Activated CD8-positive, alpha-beta memory T cell treated with anti-CD3 and anti-CD28 coated beads, Interleukin-2, amount 50 U/mL, for 4 hours (primary cell): Measurements from ENCODE around the gene TET2.

Source experiments
- DNase-seq: peaks from one replicate; pipeline ENCODE4 v3.0.0-alpha.2; 2020

The TET2 gene

GRCh38 chr4:105145156-105145902 is 1.3 kb upstream of the TET2 start:
- DNase-seq = no peak

- peak; percentile 44 for DNase-seq
These were observed 787 bp upstream of the TET2 start for GRCh38 chr4:105145903-105146275.

GRCh38 chr4:105147016-105147552 is 408 bp downstream of the TET2 start:
- no peak for DNase-seq

- peak; percentile 17 for DNase-seq
These were observed 981 bp downstream of the TET2 start for GRCh38 chr4:105147553-105148161.

- DNase-seq = no peak
These were observed 1.7 kb downstream of the TET2 start for GRCh38 chr4:105148356-105148755.

GRCh38 chr4:105148776-105149175 is 2.1 kb downstream of the TET2 start:
- DNase-seq = no peak

- no peak for DNase-seq
These were observed 3.1 kb downstream of the TET2 start for GRCh38 chr4:105149771-105150170.

GRCh38 chr4:105150503-105150902 is 3.8 kb downstream of the TET2 start:
- no peak for DNase-seq

GRCh38 chr4:105153749-105154148 is 7.1 kb downstream of the TET2 start:
- no peak for DNase-seq

- no peak for DNase-seq
These were observed 7.9 kb downstream of the TET2 start for GRCh38 chr4:105154576-105154975.

- no peak for DNase-seq
These were observed 8.8 kb downstream of the TET2 start for GRCh38 chr4:105155426-105155825.

GRCh38 chr4:105158837-105159236 is 12.2 kb downstream of the TET2 start:
- DNase-seq = no peak

GRCh38 chr4:105162123-105162796 is 15.6 kb downstream of the TET2 start:
- DNase-seq = no peak

GRCh38 chr4:105164548-105164947 is 17.9 kb downstream of the TET2 start:
- no peak for DNase-seq

- DNase-seq = no peak
These were observed 19.4 kb downstream of the TET2 start for GRCh38 chr4:105166066-105166465.

- DNase-seq = no peak
These were observed 24.0 kb downstream of the TET2 start for GRCh38 chr4:105170711-105171110.

GRCh38 chr4:105171912-105172311 is 25.2 kb downstream of the TET2 start:
- DNase-seq = no peak

- no peak for DNase-seq
These were observed 27.4 kb downstream of the TET2 start for GRCh38 chr4:105174098-105174497.

- DNase-seq = no peak
These were observed 33.1 kb downstream of the TET2 start for GRCh38 chr4:105179539-105180401.

GRCh38 chr4:105181259-105181658 is 34.6 kb downstream of the TET2 start:
- no peak for DNase-seq

- DNase-seq = no peak
These were observed 35.5 kb downstream of the TET2 start for GRCh38 chr4:105182211-105182610.

- no peak for DNase-seq
These were observed 37.8 kb downstream of the TET2 start for GRCh38 chr4:105184316-105184980.
